Jurkat, Clone E6-1 (cell line): ENCODE measurements around the gene DCC.

Source experiments
- DNase-seq: peaks from one replicate; pipeline ENCODE4 v3.0.0-alpha.2; 2011; ENCODE audit warnings: low read depth, low spot score
- H3K4me3 ChIP-seq: 2 replicates; pipeline ENCODE4 v1.5.1; 2011; ENCODE audit warnings: mild to moderate bottlenecking, low read length, control low read depth, moderate library complexity

The DCC gene

GRCh38 chr18:53165770-53166169 lies 825.8 kb downstream of the DCC start:
- DNase-seq: no peak
- no peak overlapping the region for H3K4me3 ChIP-seq

- H3K4me3 ChIP-seq: no peak overlapping the region
- DNase-seq: no peak
Measured at GRCh38 chr18:53169346-53169745, 829.3 kb downstream of the DCC start.

GRCh38 chr18:53191634-53192033 lies 851.6 kb downstream of the DCC start:
- DNase-seq: no peak
- H3K4me3 ChIP-seq: no peak overlapping the region

- no peak for DNase-seq
- no peak overlapping the region for H3K4me3 ChIP-seq
Measured at GRCh38 chr18:53193870-53194269, 853.9 kb downstream of the DCC start.

- H3K4me3 ChIP-seq: no peak overlapping the region
- no peak for DNase-seq
Measured at GRCh38 chr18:53219853-53220252, 879.9 kb downstream of the DCC start.

DNA sequence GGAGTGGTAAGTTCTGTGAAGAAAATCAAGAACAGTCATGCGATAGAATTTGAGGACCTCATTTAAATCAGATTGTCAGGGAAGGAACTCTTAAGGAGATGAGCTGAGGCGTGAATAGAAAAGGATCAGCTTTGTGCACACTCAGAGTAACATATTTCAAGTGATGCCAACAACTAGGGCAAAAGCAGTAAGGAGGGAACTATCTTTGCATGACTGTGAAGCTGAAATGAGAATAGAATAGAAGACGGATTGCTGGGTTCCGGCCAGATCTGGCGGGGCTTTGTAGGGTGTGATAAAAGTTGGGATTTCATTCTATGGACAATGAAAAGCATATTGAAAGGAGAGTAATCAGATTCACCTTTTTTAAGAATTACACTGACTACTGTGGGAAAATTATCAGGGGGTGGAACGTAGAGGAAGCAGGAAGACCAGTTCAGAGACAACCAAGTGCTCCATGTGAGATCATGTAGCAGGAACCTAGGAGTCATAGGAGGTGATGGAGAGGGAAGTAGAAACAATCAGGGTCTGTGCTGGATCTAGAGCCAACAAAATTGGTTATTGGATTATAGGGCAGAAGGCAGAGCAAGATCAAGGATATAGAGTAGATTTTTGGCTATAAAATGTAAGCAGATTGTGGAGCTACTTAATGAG lies 884.3 kb downstream of the DCC start:
- no peak overlapping the region for H3K4me3 ChIP-seq
- DNase-seq: no peak

- H3K4me3 ChIP-seq: no peak overlapping the region
- DNase-seq: no peak
Measured at GRCh38 chr18:53225567-53226325, 885.7 kb downstream of the DCC start.

DNA sequence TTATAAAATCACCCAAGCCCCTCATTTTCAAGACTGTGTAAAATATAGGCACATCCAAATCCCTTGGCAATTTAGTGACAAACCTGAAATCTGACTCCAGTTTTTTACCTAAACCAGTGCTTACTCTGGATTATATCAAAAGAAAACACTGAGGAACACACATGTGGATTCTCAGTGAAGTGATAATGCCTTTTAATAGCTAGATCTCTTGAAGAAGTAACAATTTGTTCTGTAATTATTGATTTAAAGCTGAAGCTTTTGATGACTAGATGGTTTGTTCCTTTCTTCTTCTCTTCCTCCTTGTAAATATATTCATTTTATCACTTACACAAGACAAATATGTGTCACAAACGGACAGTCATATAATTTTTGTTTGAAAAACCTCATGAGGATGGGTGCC lies 894.6 kb downstream of the DCC start:
- no peak overlapping the region for H3K4me3 ChIP-seq
- DNase-seq: no peak

- no peak for DNase-seq
- no peak overlapping the region for H3K4me3 ChIP-seq
Measured at GRCh38 chr18:53241161-53241560, 901.2 kb downstream of the DCC start.

GRCh38 chr18:53253789-53254188 lies 913.8 kb downstream of the DCC start:
- no peak overlapping the region for H3K4me3 ChIP-seq

GRCh38 chr18:53254265-53254664 lies 914.3 kb downstream of the DCC start:
- no peak overlapping the region for H3K4me3 ChIP-seq
- DNase-seq: no peak

More at GRCh38 chr18:53253789-53254188, 913.8 kb downstream of the DCC start:
- no peak for DNase-seq

DNA sequence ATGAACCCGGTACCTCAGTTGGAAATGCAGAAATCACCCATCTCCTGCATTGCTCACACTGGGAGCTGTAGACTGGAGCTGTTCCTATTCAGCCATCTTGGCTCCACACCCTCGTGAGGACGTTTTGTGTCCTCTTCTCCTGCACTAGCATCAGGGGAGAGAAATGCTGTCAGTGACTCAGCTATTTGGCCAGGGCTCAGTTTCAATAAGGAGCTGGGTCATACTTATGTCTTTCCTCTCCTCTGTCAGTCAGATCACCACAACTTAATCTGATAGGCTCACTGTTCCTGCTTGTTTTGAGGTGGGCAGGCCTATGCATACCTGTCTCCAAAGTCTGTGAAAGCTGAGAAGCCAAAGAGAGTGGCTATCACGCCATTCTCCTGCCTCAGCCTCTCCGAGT lies 921.2 kb downstream of the DCC start:
- DNase-seq: no peak
- no peak overlapping the region for H3K4me3 ChIP-seq

DNA sequence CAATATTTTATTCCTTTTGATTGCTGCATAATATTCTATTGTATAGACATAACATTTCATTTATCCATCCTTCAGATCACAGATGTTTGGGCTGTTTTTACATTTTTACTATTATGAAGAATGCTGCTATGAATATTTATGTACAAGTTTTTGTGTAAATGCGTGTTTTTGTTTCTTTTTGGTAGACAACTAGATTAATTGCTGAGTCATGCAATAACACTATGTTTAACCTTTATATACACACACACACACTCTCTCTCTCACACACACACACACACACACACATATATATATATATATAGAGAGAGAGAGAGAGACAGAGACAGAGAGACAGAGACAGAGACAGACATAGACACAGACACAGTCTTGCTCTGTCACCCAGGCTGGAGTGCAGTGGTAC lies 926.9 kb downstream of the DCC start:
- H3K4me3 ChIP-seq: no peak overlapping the region
- DNase-seq: no peak

DNA sequence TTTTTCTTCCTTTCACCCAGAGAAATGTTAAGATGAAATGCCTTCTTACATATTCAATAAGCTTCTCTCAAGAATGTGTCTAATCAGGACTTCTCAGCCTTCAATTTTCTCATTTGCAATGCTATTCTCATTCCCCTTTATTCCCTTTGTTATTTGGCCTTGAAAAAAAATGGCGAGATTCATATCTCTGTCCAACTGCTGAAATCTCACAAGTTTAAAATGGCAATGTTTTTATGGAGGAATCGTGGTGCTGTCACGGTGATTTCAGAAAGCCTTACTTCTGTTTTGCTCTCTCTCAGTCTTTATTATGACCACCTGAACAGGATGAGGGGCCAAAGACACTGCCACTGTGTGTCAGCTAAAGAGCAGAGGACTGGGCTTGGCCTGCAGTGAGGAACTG lies 928.5 kb downstream of the DCC start:
- H3K4me3 ChIP-seq: no peak overlapping the region
- no peak for DNase-seq

DNA sequence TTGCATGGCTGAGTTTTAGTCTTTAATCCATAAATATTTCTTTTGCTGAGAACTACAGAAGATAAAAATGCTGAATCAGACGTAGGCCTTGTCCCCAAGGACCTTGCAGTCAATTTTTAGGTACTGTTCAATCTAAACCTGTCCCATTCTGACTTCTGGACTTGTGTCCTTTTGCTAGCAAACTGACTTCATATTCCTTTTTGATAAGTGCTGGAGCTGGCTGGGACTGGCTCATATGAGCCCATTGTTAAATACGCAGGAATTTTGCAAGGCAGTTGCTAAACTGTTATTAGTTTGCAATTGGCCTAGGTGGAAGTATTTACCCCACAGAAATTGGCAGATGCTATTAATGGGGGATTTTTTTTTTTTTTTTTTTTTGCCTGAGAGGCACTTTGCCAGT lies 941.4 kb downstream of the DCC start:
- H3K4me3 ChIP-seq: no peak overlapping the region
- no peak for DNase-seq

GRCh38 chr18:53283708-53284107 lies 943.7 kb downstream of the DCC start:
- H3K4me3 ChIP-seq: no peak overlapping the region
- DNase-seq: no peak

- no peak for DNase-seq
- H3K4me3 ChIP-seq: no peak overlapping the region
Measured at GRCh38 chr18:53305461-53305860, 965.5 kb downstream of the DCC start.

GRCh38 chr18:53319628-53320027 lies 979.6 kb downstream of the DCC start:
- no peak for DNase-seq

GRCh38 chr18:53322163-53322562 lies 982.2 kb downstream of the DCC start:
- DNase-seq: no peak
- H3K4me3 ChIP-seq: no peak overlapping the region

More at GRCh38 chr18:53319628-53320027, 979.6 kb downstream of the DCC start:
- no peak overlapping the region for H3K4me3 ChIP-seq

- no peak for DNase-seq
Measured at GRCh38 chr18:53324353-53324752, 984.4 kb downstream of the DCC start.

More at GRCh38 chr18:53324353-53324752, 984.4 kb downstream of the DCC start:
- H3K4me3 ChIP-seq: no peak overlapping the region
